Skeletal muscle tissue (tissue), 4 donors: Measurements from ENCODE around the gene FBXO2. TPM values are rescaled to one million over a fixed set of nuclear protein-coding genes. Genes with fewer than 3 reads are reported as not detected.
A peak's percentile ranks its signal among the peaks of the same experiment; 100 is the strongest.

Experiments
- H3K27ac ChIP-seq: one replicate; pipeline ENCODE4 v1.7.0; 2013; ENCODE audit warnings: mild to moderate bottlenecking, low read depth, low read length, inconsistent platforms
- H3K27me3 ChIP-seq, 3 donors: one replicate each; pipeline ENCODE4 v1.7.0; 2013; ENCODE audit warnings: low read length in 3 of 3; ENCODE audit not compliant: control insufficient read depth in 3 of 3, insufficient read depth in 3 of 3
- H3K36me3 ChIP-seq, 3 donors: one replicate each; pipeline ENCODE4 v1.7.0; 2013; ENCODE audit warnings: low read length in 3 of 3; ENCODE audit not compliant: control insufficient read depth in 3 of 3, insufficient read depth in 3 of 3
- H3K4me1 ChIP-seq, 3 donors: one replicate each; pipeline ENCODE4 v1.7.0; 2013; ENCODE audit warnings: low read length in 3 of 3, mild to moderate bottlenecking in 3 of 3; ENCODE audit not compliant: control insufficient read depth in 3 of 3, insufficient read depth in 3 of 3
- H3K4me3 ChIP-seq, 3 donors: one replicate each; pipeline ENCODE4 v1.7.0; 2013; ENCODE audit warnings: low read length in 3 of 3
- H3K9ac ChIP-seq, 3 donors: one replicate each; pipeline ENCODE4 v1.7.0; 2013; ENCODE audit warnings: low read length in 3 of 3, mild to moderate bottlenecking in 3 of 3, moderate library complexity in 2 of 3, low read depth in 1 of 3
- H3K9me3 ChIP-seq, 3 donors: one replicate each; pipeline ENCODE4 v1.7.0; 2013; ENCODE audit warnings: low read length in 3 of 3; ENCODE audit not compliant: control insufficient read depth in 3 of 3
- total RNA-seq: library from RNA; depleted of rRNA; stranded (reverse); fragments of >200 nt; gene quantifications from one replicate; pipeline ENCODE4 v1.2.3, GENCODE V29; 2014
- donor health status: Osteomylitis.

The FBXO2 gene
- total RNA-seq, 1 donor from 2014 or later, result 0.52 TPM

DNA sequence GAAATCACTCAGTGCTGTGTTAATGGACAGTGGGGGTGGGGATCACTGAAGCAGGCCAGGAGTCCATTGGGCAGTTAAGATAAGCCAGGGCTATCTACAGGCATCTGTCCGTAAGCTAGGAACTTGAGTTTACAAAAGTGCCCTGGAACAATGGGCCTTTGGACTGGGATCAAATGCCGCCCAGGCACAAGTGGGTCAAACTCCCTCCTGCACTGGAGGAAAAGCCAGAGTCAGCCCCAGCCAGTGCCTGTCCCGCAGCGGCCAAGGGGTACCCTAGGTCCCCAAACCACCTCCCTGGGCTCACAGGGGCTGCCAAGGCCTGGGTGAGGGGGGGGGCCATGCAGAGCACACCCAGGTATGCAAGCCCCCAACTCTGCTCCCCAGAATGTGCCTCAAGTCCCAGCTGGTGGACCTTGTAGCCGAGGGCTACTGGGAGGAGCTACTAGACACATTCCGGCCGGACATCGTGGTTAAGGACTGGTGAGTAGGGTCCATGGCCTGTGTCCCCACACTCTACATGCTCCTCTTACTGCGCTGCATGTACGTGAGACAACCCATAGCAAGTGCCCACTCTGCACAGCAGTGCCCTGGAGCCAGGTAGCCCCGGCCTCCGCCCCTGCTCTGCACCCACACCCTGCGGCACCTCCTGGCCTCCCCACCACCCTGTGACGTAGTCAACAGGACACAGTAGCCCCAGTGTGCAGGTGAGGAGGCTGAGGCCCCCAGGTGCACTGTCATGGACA is 17.5 kb upstream of the FBXO2 start:
- Histone ChIP-seq H3K4me3 (no peak overlapping the region), H3K27me3 (no peaks in the 10 kb centered on the region), H3K27ac (no peak overlapping the region), H3K9ac (no peak overlapping the region), H3K9me3 (no peaks in the 10 kb centered on the region), H3K36me3 (peaks cover 26 to 40% (median 27%) of the 10 kb centered on the region in 3 donors), H3K4me1 (peaks cover 0 to 2% (median 0%) of the 10 kb centered on the region in 3 donors)

- Histone ChIP-seq H3K27me3 (no peaks in the 10 kb centered on the region), H3K9me3 (no peaks in the 10 kb centered on the region), H3K4me1 (no peaks in the 10 kb centered on the region), H3K4me3 (no peak overlapping the region), H3K27ac (no peak overlapping the region), H3K9ac (no peak overlapping the region), H3K36me3 (peaks cover 23 to 35% (median 23%) of the 10 kb centered on the region in 3 donors)
These were observed 16.9 kb upstream of the FBXO2 start for GRCh38 chr1:11671205-11671543.

DNA sequence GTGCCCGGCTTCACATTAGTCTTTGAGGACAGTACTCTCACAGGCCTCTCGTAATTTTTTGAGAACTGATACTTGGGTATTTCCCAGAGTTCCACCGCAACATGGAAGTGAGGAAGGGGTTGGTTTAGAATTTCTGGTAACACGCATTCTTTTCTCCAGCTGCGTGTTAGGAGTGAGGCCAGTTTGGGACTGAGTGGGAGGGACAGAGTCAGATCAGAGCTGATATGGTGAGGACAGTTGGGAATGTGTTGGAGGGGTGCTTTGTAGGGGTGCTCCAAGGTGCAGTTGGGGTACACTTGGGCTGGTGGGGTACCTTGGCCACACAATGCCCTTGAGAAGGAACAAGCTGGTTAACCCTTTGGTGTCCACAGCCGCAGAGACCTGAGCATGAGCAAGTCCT is 16.5 kb upstream of the FBXO2 start:
- H3K4me1 ChIP-seq, result no peaks in the 10 kb centered on the region
- H3K4me3 ChIP-seq, result no peak overlapping the region
- no peak overlapping the region for H3K9ac ChIP-seq
- H3K27ac ChIP-seq, result no peak overlapping the region
- H3K9me3 ChIP-seq, result no peaks in the 10 kb centered on the region
- peaks cover 19 to 32% (median 23%) of the 10 kb centered on the region in 3 donors for H3K36me3 ChIP-seq
- H3K27me3 ChIP-seq, result no peaks in the 10 kb centered on the region

DNA sequence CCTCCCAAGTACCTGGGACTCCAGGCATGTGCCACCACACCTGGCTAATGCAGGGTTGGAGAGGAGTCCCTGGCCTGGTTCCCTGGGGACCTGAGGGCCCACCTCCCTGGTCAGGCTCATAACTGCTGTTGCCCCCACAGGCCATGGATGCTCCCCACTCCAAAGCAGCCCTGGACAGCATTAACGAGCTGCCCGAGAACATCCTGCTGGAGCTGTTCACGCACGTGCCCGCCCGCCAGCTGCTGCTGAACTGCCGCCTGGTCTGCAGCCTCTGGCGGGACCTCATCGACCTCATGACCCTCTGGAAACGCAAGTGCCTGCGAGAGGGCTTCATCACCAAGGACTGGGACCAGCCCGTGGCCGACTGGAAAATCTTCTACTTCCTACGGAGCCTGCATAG is 14.3 kb upstream of the FBXO2 start:
- H3K9ac ChIP-seq, result no peak overlapping the region
- H3K27me3 ChIP-seq, result no peaks in the 10 kb centered on the region
- no peak overlapping the region for H3K27ac ChIP-seq
- peaks cover 9 to 25% (median 11%) of the 10 kb centered on the region in 3 donors for H3K36me3 ChIP-seq
- H3K4me3 ChIP-seq, result no peak overlapping the region
- H3K9me3 ChIP-seq, result no peaks in the 10 kb centered on the region
- peaks cover 0 to 8% (median 3%) of the 10 kb centered on the region in 3 donors for H3K4me1 ChIP-seq

- Histone ChIP-seq H3K4me3 (peak overlapping the region; percentile 65 to 77 (median 74)), H3K9ac (peak overlapping the region; percentile 82 to 85 (median 83)), H3K27me3 (no peaks in the 10 kb centered on the region), H3K36me3 (peaks cover 7 to 11% (median 10%) of the 10 kb centered on the region in 3 donors), H3K9me3 (no peaks in the 10 kb centered on the region), H3K27ac (peak overlapping the region; percentile 54), H3K4me1 (peaks cover 0 to 8% (median 3%) of the 10 kb centered on the region in 3 donors)
These were observed 10.3 kb upstream of the FBXO2 start for GRCh38 chr1:11664336-11665065.

DNA sequence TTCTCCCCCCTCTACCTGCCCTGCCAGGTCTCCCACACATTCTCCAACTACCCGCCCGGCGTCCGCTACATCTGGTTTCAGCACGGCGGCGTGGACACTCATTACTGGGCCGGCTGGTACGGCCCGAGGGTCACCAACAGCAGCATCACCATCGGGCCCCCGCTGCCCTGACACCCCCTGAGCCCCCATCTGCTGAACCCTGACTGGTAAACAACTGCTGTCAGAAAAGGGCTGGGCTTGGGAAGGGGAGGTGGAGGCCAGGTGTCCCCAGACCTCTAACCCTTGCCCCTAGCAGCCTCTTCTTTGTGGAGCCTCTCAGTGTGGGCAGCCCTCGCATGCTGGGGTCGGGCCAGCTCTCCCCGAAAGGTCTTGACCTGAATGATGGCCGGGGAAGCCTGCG is 6.9 kb upstream of the FBXO2 start:
- Histone ChIP-seq H3K27me3 (no peaks in the 10 kb centered on the region), H3K27ac (no peak overlapping the region), H3K9ac (no peak overlapping the region), H3K4me1 (peaks cover 0 to 8% (median 3%) of the 10 kb centered on the region in 3 donors), H3K4me3 (no peak overlapping the region), H3K9me3 (no peaks in the 10 kb centered on the region), H3K36me3 (peaks cover 6 to 13% (median 8%) of the 10 kb centered on the region in 3 donors)

GRCh38 chr1:11659748-11660147 is 5.5 kb upstream of the FBXO2 start:
- no peak overlapping the region for H3K27ac ChIP-seq
- no peaks in the 10 kb centered on the region for H3K27me3 ChIP-seq
- no peak overlapping the region for H3K9ac ChIP-seq
- H3K4me1 ChIP-seq, result peaks cover 5 to 18% (median 8%) of the 10 kb centered on the region in 3 donors
- H3K36me3 ChIP-seq, result peaks cover 6 to 13% (median 8%) of the 10 kb centered on the region in 3 donors
- H3K4me3 ChIP-seq, result no peak overlapping the region
- H3K9me3 ChIP-seq, result no peaks in the 10 kb centered on the region

- Histone ChIP-seq H3K27ac (no peak overlapping the region), H3K9me3 (no peaks in the 10 kb centered on the region), H3K4me1 (peaks cover 5 to 11% (median 6%) of the 10 kb centered on the region in 3 donors), H3K36me3 (peaks cover 6 to 13% (median 8%) of the 10 kb centered on the region in 3 donors), H3K27me3 (no peaks in the 10 kb centered on the region), H3K4me3 (no peak overlapping the region), H3K9ac (no peak overlapping the region)
These were observed 4.3 kb upstream of the FBXO2 start for GRCh38 chr1:11658542-11658941.

DNA sequence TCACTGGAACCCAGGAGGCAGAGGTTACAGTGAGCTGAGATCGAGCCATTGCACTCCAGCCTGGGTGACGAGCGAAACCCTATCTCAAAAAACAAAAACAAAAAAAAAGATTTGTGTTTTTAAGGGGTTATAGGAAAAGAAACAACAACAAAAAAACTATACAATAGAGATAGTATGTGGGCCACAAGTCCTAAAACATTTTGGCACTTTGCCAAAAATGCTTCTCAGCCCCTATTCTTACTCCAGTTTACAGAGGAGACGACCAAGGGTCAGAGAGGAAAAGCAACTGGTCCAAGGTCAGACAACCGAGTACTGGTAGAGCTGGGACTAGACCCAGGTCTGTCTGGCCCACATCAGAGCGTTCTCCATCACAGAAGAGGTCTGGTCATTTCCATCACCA is 3.4 kb upstream of the FBXO2 start:
- H3K36me3 ChIP-seq, result peaks cover 6 to 13% (median 8%) of the 10 kb centered on the region in 3 donors

More for the DNA sequence above, 3.4 kb upstream of the FBXO2 start:
- Histone ChIP-seq H3K4me3 (no peak overlapping the region), H3K27me3 (no peaks in the 10 kb centered on the region), H3K4me1 (peaks cover 5 to 11% (median 6%) of the 10 kb centered on the region in 3 donors), H3K27ac (no peak overlapping the region), H3K9me3 (no peaks in the 10 kb centered on the region), H3K9ac (no peak overlapping the region)
